IPS DF 6.9 (cell line): Measurements from ENCODE around the gene SERPINA5.

Source experiments
- DNase-seq: peaks from one replicate; pipeline ENCODE4 v3.0.0-alpha.2; 2013; ENCODE audit warnings: low read depth, low spot score
- H3K27ac ChIP-seq: one replicate; pipeline ENCODE4 v1.5.1; 2013; ENCODE audit warnings: low read length, control low read depth
- H3K27me3 ChIP-seq: 2 replicates; pipeline ENCODE4 v1.6.1; 2013; ENCODE audit warnings: mild to moderate bottlenecking, low read length; ENCODE audit not compliant: control insufficient read depth, insufficient read depth
- H3K36me3 ChIP-seq: 2 replicates; pipeline ENCODE4 v1.6.1; 2013; ENCODE audit warnings: low read length; ENCODE audit not compliant: control insufficient read depth, insufficient read depth
- H3K4me1 ChIP-seq: 2 replicates; pipeline ENCODE4 v1.6.1; 2013; ENCODE audit warnings: low read length; ENCODE audit not compliant: control insufficient read depth, insufficient read depth
- H3K4me3 ChIP-seq: 2 replicates; pipeline ENCODE4 v1.5.1; 2013; ENCODE audit warnings: mild to moderate bottlenecking, low read length
- H3K9me3 ChIP-seq: 2 replicates; pipeline ENCODE4 v1.6.1; 2013; ENCODE audit warnings: low read length, inconsistent platforms; ENCODE audit not compliant: control insufficient read depth, insufficient read depth
- WGBS: extraction: QIAGEN DNeasy Blood & Tissue Kit; methylation state at CpG from one replicate; pipeline ENCODE4 v1.1.7; 2013; ENCODE audit warnings: mixed read lengths, missing lambda C conversion rate; ENCODE audit not compliant: insufficient read length, insufficient coverage; 5-methylcytosine and 5-hydroxymethylcytosine counted together

The SERPINA5 gene

GRCh38 chr14:94581127-94581999 is at the start of gene SERPINA5:
Gene SERPINA5 (plus strand): TSS chr14:94581426. CDS start chr14:94587363, 5,937 bp downstream.
- Histone ChIP-seq H3K27ac (no peak within 1 kb of the TSS), H3K36me3 (no peaks in the 10 kb centered on the region), H3K27me3 (no peaks in the 10 kb centered on the region), H3K4me1 (no peaks in the 10 kb centered on the region), H3K9me3 (no peaks in the 10 kb centered on the region; the same call in 1 of the 2 replicates), H3K4me3 (no peak within 1 kb of the TSS)
- no peak for DNase-seq
- WGBS: no CpG with 5 or more reads among the region's 18 CpGs

GRCh38 chr14:94532447-94532846 is 48.8 kb upstream of the SERPINA5 start:
- Histone ChIP-seq H3K27ac (no peak overlapping the region), H3K36me3 (no peaks in the 10 kb centered on the region), H3K4me1 (no peaks in the 10 kb centered on the region), H3K4me3 (no peak overlapping the region), H3K27me3 (no peaks in the 10 kb centered on the region), H3K9me3 (no peaks in the 10 kb centered on the region)
- no peak for DNase-seq
- WGBS: no CpG with 5 or more reads among the region's 2 CpGs

GRCh38 chr14:94535506-94535905 is 45.7 kb upstream of the SERPINA5 start:
- Histone ChIP-seq H3K27ac (no peak overlapping the region), H3K36me3 (no peaks in the 10 kb centered on the region), H3K4me3 (no peak overlapping the region), H3K9me3 (no peaks in the 10 kb centered on the region), H3K27me3 (no peaks in the 10 kb centered on the region), H3K4me1 (no peaks in the 10 kb centered on the region)
- DNase-seq: no peak
- WGBS: no CpG with 5 or more reads among the region's 3 CpGs

- H3K27me3 ChIP-seq: no peaks in the 10 kb centered on the region
- no peak overlapping the region for H3K4me3 ChIP-seq
- WGBS: no CpG with 5 or more reads among the region's 2 CpGs
- no peaks in the 10 kb centered on the region for H3K4me1 ChIP-seq
- H3K9me3 ChIP-seq: no peaks in the 10 kb centered on the region
- DNase-seq: peak; percentile 27
- H3K27ac ChIP-seq: no peak overlapping the region
- no peaks in the 10 kb centered on the region for H3K36me3 ChIP-seq
These were observed 44.4 kb upstream of the SERPINA5 start for GRCh38 chr14:94536836-94537235.

- no CpG with 5 or more reads among the region's 6 CpGs for WGBS
- Histone ChIP-seq H3K4me3 (no peak overlapping the region), H3K27ac (no peak overlapping the region), H3K36me3 (no peaks in the 10 kb centered on the region), H3K4me1 (no peaks in the 10 kb centered on the region), H3K9me3 (no peaks in the 10 kb centered on the region), H3K27me3 (no peaks in the 10 kb centered on the region)
- DNase-seq: no peak
These were observed 43.0 kb upstream of the SERPINA5 start for GRCh38 chr14:94538070-94538740.

GRCh38 chr14:94539181-94539580 is 42.0 kb upstream of the SERPINA5 start:
- no peak for DNase-seq
- H3K4me3 ChIP-seq: no peak overlapping the region
- no CpG with 5 or more reads among the region's 7 CpGs for WGBS
- 0 out of 2 replicates have a peak, but pooled peaks cover 2% of the 10 kb centered on the region for H3K4me1 ChIP-seq
- no peaks in the 10 kb centered on the region for H3K27me3 ChIP-seq
- H3K27ac ChIP-seq: no peak overlapping the region
- no peaks in the 10 kb centered on the region for H3K9me3 ChIP-seq
- H3K36me3 ChIP-seq: no peaks in the 10 kb centered on the region

- Histone ChIP-seq H3K27ac (no peak overlapping the region), H3K4me1 (peaks cover 3% of the 10 kb centered on the region; the same call in 1 of the 2 replicates), H3K27me3 (no peaks in the 10 kb centered on the region), H3K9me3 (no peaks in the 10 kb centered on the region), H3K36me3 (no peaks in the 10 kb centered on the region), H3K4me3 (no peak overlapping the region)
- DNase-seq: no peak
- WGBS: no CpG with 5 or more reads among the region's 13 CpGs
These were observed 41.0 kb upstream of the SERPINA5 start for GRCh38 chr14:94540031-94540794.

GRCh38 chr14:94541234-94541975 is 39.8 kb upstream of the SERPINA5 start:
- H3K36me3 ChIP-seq: no peaks in the 10 kb centered on the region
- no peaks in the 10 kb centered on the region for H3K9me3 ChIP-seq
- no peak overlapping the region for H3K4me3 ChIP-seq
- no peaks in the 10 kb centered on the region for H3K27me3 ChIP-seq
- no CpG with 5 or more reads among the region's 9 CpGs for WGBS
- peaks cover 3% of the 10 kb centered on the region; the same call in 1 of the 2 replicates for H3K4me1 ChIP-seq
- H3K27ac ChIP-seq: no peak overlapping the region
- no peak for DNase-seq

- H3K4me1 ChIP-seq: peaks cover 3% of the 10 kb centered on the region; the same call in 1 of the 2 replicates
- no CpG with 5 or more reads among the region's 12 CpGs for WGBS
- no peaks in the 10 kb centered on the region for H3K27me3 ChIP-seq
- no peak overlapping the region for H3K27ac ChIP-seq
- no peak overlapping the region for H3K4me3 ChIP-seq
- no peaks in the 10 kb centered on the region for H3K36me3 ChIP-seq
- no peaks in the 10 kb centered on the region for H3K9me3 ChIP-seq
- no peak for DNase-seq
These were observed 39.0 kb upstream of the SERPINA5 start for GRCh38 chr14:94542111-94542810.
